ENCODE measurements around the gene OTP.

DNA sequence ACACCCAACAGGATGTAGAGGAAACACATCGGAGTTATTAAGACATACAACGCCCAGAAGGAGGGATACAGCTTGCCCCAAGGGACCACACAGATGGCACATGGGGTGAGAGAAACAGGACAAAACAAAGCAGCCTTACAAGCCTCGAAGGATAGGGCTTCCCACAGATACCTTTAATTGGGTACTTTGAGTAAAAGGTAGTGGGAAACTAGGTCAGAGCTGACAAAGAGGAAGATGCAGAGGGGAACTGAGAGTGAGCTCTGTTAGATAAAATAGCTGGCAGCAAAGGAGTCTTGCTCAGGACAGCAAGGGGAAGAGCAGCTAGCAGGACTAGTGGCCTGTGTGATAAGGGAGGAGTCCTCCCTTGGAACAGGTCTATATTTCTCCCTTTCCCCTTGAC, 48.2 kb downstream of the OTP start:
- TF ChIP-seq USF1 (IDR thresholded peaks at IDR 0.05; ENCODE audit: borderline replicate concordance, extremely low read length, insufficient read depth, low read depth, low read length) (no peak), ZNF384 (IDR thresholded peaks at IDR 0.05; ENCODE audit: borderline replicate concordance, low read depth, low read length) (no peak), RBBP5 (conservative IDR thresholded peaks at IDR 0.05) (no peak), NFXL1 (IDR thresholded peaks at IDR 0.05; ENCODE audit: borderline replicate concordance) (no peak), NFIC (IDR thresholded peaks at IDR 0.05; ENCODE audit: low read depth, low read length) (peak; percentile 62; the same call in 1 of the 2 replicates), TAF1 (IDR thresholded peaks at IDR 0.05; ENCODE audit: borderline replicate concordance, low read depth, low read length) (no peak), CTCF (IDR thresholded peaks at IDR 0.05 in 2 of 3, conservative IDR thresholded peaks at IDR 0.05 in 1 of 3; ENCODE audit: control insufficient read depth in 2 of 3, extremely low read depth in 1 of 3, insufficient read depth in 1 of 3, low read depth in 3 of 3, low read length in 3 of 3) (no peak), POLR2A (IDR thresholded peaks at IDR 0.05; ENCODE audit: low read depth, low read length) (no peak)
- TF ChIP-seq, protein P1, sequence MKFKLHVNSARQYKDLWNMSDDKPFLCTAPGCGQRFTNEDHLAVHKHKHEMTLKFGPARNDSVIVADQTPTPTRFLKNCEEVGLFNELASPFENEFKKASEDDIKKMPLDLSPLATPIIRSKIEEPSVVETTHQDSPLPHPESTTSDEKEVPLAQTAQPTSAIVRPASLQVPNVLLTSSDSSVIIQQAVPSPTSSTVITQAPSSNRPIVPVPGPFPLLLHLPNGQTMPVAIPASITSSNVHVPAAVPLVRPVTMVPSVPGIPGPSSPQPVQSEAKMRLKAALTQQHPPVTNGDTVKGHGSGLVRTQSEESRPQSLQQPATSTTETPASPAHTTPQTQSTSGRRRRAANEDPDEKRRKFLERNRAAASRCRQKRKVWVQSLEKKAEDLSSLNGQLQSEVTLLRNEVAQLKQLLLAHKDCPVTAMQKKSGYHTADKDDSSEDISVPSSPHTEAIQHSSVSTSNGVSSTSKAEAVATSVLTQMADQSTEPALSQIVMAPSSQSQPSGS (IDR thresholded peaks at IDR 0.05; ENCODE audit: low read length) = 0 out of 2 replicates have a peak, but pooled peaks have one; percentile 33
- TF ChIP-seq, protein P2, sequence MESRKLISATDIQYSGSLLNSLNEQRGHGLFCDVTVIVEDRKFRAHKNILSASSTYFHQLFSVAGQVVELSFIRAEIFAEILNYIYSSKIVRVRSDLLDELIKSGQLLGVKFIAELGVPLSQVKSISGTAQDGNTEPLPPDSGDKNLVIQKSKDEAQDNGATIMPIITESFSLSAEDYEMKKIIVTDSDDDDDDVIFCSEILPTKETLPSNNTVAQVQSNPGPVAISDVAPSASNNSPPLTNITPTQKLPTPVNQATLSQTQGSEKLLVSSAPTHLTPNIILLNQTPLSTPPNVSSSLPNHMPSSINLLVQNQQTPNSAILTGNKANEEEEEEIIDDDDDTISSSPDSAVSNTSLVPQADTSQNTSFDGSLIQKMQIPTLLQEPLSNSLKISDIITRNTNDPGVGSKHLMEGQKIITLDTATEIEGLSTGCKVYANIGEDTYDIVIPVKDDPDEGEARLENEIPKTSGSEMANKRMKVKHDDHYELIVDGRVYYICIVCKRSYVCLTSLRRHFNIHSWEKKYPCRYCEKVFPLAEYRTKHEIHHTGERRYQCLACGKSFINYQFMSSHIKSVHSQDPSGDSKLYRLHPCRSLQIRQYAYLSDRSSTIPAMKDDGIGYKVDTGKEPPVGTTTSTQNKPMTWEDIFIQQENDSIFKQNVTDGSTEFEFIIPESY (IDR thresholded peaks at IDR 0.05) = no peak
